GM19438 (cell line): Measurements from ENCODE around the gene TCF21.
"Not testable (repeated sequence)": the region's sequence is repeated elsewhere in the genome, so short reads cannot be mapped to it uniquely, and the experiment has no call there.

ENCODE experiments used
- ATAC-seq: cut with Tn5 transposase; IDR thresholded peaks from one replicate; pipeline ENCODE4 v1.9.1; 2021; ENCODE audit warnings: low read depth; ENCODE audit not compliant: unreplicated experiment

TCF21 gene

DNA sequence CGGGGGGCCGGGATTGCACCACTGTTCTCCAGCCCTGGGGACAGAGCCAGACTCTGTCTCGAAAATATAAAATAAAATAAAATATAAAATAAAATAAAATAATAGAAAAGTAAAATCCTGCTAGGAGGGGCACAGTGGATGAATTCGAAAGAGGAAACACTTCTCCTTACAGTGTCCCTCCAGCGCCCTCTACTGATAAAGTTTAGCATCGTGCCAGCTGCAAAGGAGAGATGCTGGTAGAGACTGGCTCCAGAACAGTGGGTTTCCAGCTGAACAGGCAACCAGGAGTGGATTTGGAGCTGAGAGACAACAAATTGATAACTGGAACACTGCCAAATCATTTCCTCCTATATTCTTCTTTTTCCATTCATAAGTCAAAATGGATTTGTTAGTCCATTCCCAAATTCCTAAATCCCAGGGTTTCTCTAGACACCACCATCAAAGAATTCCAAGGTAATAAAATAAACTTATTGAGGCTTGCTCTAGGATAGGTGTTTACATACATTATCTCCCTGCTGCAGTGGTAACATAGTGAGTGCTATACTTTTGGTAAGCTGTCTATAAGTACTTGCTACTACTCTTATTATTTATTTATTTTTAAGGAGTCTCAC, 32.4 kb downstream of the TCF21 start:
- ATAC-seq, result peak; percentile 65

DNA sequence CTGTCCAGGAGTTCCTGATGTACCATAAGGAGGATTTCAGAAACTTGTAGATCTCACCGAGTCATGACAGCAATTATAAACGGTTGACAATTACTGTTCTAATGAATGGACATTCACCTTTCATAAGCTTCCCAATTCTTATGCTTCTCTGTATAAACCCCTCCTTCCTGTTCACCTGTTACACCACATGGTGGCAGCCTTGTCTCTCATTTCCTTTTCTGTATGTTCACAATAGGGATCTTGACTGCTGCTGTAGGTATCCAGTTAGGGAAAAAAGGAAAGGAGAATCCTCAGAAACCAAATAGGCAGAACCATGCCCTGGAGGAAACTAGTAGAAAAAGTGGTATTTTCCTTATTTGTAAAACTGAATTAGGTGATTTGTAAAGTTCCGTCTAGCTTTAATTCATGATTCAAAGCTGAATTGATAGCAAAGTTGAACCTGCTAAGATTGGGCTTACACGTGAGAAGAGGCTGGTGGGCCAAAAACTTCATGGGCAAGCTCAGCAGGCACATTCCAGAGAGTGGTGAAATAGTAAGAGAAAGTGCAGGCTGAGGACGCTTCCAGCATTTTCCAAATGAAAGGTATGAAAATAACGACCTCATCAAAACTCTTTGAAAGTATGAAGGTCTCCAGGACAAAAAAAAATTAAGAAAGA, 35.2 kb downstream of the TCF21 start:
- ATAC-seq, result no peak

DNA sequence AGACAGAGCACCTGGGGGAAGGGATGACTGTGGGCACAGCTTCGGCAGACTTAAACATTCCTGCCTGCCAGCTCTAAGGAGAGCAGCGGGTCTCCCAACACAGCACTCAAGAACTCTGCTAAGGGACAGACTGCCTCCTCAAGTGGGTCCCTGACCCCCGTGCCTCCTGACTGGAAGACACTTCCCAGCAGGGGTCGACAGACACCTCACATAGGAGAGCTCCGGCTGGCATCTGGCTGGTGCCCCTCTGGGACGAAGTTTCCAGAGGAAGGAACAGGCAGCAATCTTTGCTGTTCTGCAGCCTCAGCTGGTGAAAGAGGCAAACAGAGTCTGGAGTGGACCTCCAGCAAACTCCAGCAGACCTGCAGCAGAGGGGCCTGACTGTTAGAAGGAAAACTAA, 42.3 kb downstream of the TCF21 start:
- not testable (repeated sequence) for ATAC-seq

DNA sequence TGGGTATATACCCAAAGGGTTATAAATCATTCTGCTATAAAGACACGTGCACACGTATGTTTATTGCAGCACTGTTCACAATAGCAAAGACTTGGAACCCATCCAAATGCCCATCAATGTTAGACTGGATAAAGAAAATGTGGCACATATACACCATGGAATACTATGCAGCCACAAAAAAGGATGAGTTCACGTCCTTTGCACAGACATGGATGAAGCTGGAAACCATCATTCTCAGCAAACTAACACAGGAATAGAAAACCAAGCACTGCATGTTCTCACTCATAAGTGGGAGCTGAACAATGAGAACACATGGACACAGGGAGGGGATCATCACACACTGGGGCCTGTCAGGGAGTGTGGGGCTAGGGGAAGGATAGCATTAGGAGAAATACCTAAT, 47.4 kb downstream of the TCF21 start:
- ATAC-seq, result not testable (repeated sequence)

DNA sequence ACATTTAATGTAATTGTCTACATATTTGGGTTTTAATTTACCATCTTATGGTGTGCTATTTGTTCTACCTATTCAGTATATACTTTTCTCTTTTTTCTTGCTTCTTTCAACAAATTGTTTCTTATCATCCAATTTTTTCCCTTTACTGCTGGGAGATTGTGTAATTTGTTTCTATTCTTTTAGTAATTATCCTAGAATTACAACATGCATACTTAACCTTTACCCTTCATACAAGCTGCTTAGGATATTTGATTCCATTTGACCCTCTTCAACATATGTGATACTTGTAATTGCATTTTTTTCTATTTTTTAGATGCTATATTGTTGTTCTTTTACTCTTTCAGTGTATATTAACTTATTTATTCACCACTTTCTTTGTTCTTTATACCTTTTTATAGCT, 49.0 kb downstream of the TCF21 start:
- ATAC-seq, result no peak

DNA sequence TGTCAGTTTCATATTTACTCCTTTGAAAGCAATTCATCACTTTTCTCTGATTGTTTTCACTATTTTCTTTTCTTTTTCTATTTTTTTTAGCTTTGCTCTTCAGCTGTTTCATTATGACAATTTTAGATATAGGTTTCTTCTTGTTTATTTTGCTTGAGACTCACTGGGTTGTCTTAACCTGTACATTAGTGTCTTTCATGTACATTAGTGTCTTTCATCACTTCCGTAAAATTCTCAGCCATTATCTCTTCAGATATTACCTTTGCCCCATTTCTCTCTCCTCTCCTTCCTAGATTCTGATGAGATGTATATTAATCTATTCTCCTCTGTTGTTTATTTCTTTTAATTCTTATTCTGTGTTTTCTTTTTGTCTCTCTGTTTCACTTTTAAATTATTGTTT, 49.6 kb downstream of the TCF21 start:
- no peak for ATAC-seq

DNA sequence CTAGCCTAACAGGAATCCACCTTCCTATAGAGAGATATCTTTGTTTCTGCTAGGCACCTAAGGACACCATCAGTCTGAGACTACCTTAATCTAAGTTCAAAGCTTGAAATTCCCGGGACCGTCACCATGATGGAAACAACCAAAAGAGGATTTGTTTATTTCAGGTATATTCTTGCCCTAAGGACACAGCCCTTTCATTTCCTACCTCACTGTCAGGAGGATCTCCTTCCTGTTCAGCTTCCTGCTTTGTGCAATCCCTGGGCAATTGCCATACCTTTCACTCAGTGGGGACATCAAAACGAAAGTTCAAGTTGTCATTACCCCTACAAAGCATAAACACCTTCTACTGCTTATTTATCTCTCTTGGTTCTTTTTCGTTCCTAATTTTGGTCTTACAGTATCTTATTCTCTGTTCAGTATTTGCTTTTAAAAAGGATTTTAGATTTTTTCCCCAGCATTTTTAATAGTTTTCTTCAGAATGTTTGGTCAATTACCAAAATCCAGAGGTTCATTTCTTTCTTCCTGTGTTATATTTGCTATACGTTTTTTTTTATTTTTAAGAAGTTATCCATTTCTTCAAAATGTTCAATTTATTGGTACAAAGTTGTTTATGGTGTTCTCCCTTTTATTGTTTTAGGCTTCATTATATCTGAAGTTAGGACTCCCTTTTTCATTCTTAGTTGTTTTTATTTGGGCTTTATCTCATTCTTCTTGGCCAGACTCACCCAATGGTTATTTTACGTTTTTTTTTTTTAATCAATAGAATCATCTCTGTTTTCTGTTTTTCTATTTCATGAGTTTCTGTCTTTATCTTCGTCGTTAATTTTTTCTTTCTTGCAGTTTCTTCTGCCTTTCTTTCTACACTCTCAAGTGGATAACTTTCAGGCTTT, 51.1 kb downstream of the TCF21 start:
- no peak for ATAC-seq
